Neural cell (in vitro differentiated cells): Measurements from ENCODE around the gene FSTL5.

Experiments
- EP300 ChIP-seq: fragments of 450-650 bp; conservative IDR thresholded peaks from 2 replicates; pipeline ENCODE4 v1.6.1; 2014; ENCODE audit warnings: antibody characterized with exemption, mild to moderate bottlenecking, moderate library complexity; ENCODE audit not compliant: poor library complexity, severe bottlenecking
- EZH2 ChIP-seq: fragments of 200-600, 300-800 bp; shearing (Covaris generic), sonication (generic); IDR thresholded peaks from 2 replicates; pipeline ENCODE4 v1.6.1; 2014; ENCODE audit warnings: antibody characterized with exemption, low read length, borderline replicate concordance, mild to moderate bottlenecking; ENCODE audit not compliant: insufficient read depth, poor library complexity, severe bottlenecking
- POLR2AphosphoS5 ChIP-seq: IDR thresholded peaks from 2 replicates; pipeline ENCODE4 v1.6.1; 2012
- TF ChIP-seq, protein P1 (sequence below): IDR thresholded peaks from 2 replicates; pipeline ENCODE4 v1.6.1; 2012; ENCODE audit warnings: borderline replicate concordance
- TF ChIP-seq, protein P2 (sequence below): fragments of 450-650 bp; IDR thresholded peaks from 2 replicates; pipeline ENCODE4 v1.5.1; 2014; ENCODE audit warnings: antibody characterized with exemption, mild to moderate bottlenecking, moderate library complexity; ENCODE audit not compliant: poor library complexity, severe bottlenecking

DNA sequence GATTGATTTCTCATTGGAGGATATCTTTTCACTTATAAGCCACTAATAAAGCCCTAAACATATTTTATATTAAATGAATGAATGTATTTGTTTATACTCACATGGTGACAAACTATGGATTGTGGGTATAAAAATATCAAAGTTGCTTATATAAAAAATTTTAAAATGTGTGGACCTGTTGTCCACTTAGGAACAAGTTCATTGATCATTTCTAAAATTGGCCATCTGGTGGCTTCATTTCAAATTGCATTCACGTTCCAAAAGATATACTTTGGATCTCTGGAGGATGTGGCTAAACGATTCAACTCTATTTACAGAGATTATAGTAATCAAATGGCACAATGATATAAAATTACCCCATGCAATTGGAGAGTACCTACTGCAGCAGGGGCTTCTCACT lies 32.5 kb downstream of the FSTL5 start:
- TF ChIP-seq, protein P1, sequence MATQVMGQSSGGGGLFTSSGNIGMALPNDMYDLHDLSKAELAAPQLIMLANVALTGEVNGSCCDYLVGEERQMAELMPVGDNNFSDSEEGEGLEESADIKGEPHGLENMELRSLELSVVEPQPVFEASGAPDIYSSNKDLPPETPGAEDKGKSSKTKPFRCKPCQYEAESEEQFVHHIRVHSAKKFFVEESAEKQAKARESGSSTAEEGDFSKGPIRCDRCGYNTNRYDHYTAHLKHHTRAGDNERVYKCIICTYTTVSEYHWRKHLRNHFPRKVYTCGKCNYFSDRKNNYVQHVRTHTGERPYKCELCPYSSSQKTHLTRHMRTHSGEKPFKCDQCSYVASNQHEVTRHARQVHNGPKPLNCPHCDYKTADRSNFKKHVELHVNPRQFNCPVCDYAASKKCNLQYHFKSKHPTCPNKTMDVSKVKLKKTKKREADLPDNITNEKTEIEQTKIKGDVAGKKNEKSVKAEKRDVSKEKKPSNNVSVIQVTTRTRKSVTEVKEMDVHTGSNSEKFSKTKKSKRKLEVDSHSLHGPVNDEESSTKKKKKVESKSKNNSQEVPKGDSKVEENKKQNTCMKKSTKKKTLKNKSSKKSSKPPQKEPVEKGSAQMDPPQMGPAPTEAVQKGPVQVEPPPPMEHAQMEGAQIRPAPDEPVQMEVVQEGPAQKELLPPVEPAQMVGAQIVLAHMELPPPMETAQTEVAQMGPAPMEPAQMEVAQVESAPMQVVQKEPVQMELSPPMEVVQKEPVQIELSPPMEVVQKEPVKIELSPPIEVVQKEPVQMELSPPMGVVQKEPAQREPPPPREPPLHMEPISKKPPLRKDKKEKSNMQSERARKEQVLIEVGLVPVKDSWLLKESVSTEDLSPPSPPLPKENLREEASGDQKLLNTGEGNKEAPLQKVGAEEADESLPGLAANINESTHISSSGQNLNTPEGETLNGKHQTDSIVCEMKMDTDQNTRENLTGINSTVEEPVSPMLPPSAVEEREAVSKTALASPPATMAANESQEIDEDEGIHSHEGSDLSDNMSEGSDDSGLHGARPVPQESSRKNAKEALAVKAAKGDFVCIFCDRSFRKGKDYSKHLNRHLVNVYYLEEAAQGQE, result no peak
- TF ChIP-seq, protein P2, sequence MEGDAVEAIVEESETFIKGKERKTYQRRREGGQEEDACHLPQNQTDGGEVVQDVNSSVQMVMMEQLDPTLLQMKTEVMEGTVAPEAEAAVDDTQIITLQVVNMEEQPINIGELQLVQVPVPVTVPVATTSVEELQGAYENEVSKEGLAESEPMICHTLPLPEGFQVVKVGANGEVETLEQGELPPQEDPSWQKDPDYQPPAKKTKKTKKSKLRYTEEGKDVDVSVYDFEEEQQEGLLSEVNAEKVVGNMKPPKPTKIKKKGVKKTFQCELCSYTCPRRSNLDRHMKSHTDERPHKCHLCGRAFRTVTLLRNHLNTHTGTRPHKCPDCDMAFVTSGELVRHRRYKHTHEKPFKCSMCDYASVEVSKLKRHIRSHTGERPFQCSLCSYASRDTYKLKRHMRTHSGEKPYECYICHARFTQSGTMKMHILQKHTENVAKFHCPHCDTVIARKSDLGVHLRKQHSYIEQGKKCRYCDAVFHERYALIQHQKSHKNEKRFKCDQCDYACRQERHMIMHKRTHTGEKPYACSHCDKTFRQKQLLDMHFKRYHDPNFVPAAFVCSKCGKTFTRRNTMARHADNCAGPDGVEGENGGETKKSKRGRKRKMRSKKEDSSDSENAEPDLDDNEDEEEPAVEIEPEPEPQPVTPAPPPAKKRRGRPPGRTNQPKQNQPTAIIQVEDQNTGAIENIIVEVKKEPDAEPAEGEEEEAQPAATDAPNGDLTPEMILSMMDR, result peak; percentile 33
- TF ChIP-seq POLR2AphosphoS5, result peak; percentile 37
- no peak for TF ChIP-seq EZH2
- TF ChIP-seq EP300, result no peak
